Activated CD4-positive, CD25-positive, alpha-beta regulatory T cell (primary cell): ENCODE results near the gene SSX7.
"Not testable (repeated sequence)": the region's sequence is repeated elsewhere in the genome, so short reads cannot be mapped to it uniquely, and the experiment has no call there.

Experiments used
- DNase-seq, 4 experiments: peaks; one replicate each; lab custom pipeline; 2025; lab: John Stamatoyannopoulos, UW

SSX7 gene, protein sequence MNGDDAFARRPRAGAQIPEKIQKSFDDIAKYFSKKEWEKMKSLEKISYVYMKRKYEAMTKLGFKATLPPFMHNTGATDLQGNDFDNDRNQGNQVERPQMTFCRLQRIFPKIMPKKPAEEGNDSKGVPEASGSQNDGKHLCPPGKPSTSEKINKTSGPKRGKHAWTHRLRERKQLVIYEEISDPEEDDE

GRCh38 chrX:52654800-52655199 lies at the start of gene SSX7:
Gene SSX7, minus strand, starts transcription at chrX:52654900. Its CDS starts 1,428 bp downstream, at chrX:52653472.
- not testable (repeated sequence) for DNase-seq

DNA sequence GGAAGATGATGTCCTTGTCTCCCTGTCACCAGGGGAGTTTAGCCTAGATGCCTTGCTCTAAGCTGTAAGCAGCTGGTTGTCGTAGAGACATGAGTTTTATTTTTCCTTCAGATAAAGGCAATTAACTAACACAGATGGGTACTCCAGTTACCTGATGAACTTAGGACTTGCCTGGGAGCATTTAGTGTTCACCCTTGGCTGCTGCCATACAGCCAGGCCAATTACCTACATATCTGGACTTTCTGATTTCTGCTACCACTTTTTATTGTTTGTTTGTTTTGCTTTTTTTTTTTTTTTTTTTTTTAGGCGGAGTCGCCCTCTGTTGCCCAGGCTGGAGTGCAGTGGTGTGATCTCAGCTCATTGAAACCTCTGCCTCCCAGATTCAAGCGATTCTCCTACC lies 37.3 kb upstream of the SSX7 start:
- not testable (repeated sequence) for DNase-seq

DNA sequence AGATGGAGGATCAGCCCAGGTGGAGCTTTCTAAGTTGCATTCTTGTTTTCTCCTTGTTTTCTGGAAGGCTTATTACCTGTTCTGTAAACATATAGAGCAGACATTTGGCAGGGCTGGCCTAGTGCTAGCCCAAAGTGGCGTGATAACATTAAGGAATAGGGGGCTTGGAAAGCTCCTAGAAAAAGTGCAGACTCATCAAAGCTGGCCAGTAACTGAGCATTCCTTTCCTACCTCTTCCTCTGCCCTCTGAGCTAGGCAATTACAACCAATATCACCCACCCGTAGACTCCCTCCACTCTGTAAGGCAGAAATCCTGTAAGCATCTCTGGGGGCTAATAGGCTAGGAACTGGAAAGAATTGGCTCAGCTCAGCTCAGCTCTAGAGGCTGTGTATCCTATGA lies 7.5 kb upstream of the SSX7 start:
- DNase-seq: not testable (repeated sequence)

GRCh38 chrX:52655475-52655874 lies 775 bp upstream of the SSX7 start:
- DNase-seq: not testable (repeated sequence)

- not testable (repeated sequence) for DNase-seq
Measured at GRCh38 chrX:52650676-52651075, 4.0 kb downstream of the SSX7 start.

GRCh38 chrX:52648956-52649355 lies 5.7 kb downstream of the SSX7 start:
- DNase-seq: not testable (repeated sequence)

DNA sequence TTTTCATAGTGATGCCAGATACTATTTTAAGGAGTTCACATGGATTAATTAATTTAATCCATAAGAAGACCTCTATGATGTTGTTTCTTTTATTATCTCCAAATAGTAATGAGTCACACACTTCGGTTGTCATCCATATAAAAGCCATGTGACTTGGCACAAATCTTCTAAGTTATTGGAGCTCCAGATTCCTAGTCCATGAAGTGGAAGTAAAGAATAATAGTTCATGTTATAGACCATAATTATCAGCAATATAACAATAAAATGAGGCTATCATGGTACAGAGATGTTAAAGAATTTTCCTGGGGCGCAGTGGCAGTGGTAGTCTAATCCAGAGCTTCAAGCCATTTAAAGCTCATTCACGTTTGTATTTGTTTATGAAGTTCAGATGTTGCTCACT lies 26.2 kb downstream of the SSX7 start:
- DNase-seq: not testable (repeated sequence)

DNA sequence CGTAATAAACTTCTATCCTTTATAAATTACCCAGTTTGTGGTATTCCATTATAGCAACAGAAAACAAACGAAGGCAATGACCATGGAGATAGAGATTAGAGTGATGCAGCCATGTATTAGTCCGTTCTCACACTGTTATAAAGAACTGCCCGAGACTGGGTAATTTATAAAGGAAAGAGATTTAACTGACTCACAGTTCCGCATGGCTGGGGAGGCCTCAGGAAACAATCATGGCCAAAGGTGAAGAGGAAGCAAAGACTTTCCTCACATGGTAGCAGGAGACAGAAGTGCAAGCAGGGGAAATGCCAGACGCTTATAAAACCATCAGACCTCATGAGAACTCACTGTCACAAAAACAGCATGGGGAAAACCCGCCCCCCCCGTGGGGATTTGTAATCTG lies 34.0 kb downstream of the SSX7 start:
- DNase-seq: not testable (repeated sequence)

GRCh38 chrX:52608961-52609360 lies 45.7 kb downstream of the SSX7 start:
- DNase-seq: no peak

- DNase-seq: not testable (repeated sequence)
Measured at GRCh38 chrX:52603151-52603550, 51.5 kb downstream of the SSX7 start.

GRCh38 chrX:52598886-52599285 lies 55.8 kb downstream of the SSX7 start:
- DNase-seq: no peak

GRCh38 chrX:52594658-52595057 lies 60.0 kb downstream of the SSX7 start:
- no peak for DNase-seq
